Posterior cingulate gyrus (tissue), 11 donors: ENCODE data around the gene HJURP.

Source experiments
- DNase-seq, 10 donors: peaks; one replicate each; pipeline versions ENCODE4 v3.0.0 to v3.0.0-alpha.2; 2020 to 2021; ENCODE audit warnings: mixed read lengths in 3 of 10
- intact Hi-C: fragments of 100-400 bp; cut with DNase I; formaldehyde crosslinking; loops from one replicate; pipeline ENCODE4 v1.15.1; 2023

Gene HJURP

GRCh38 chr2:233817361-233817911 is 36.9 kb downstream of the HJURP start:
- intact Hi-C loops: no loop called here
- peak in 1 of 10 donors; percentile 72 for DNase-seq

GRCh38 chr2:233816771-233817170 is 37.6 kb downstream of the HJURP start:
- peak in 2 of 10 donors; percentile 16 to 51 for DNase-seq
- intact Hi-C loops: no loop called here

GRCh38 chr2:233816334-233816733 is 38.0 kb downstream of the HJURP start:
- DNase-seq: peak in 3 of 10 donors; percentile 2 to 25 (median 2)
- intact Hi-C loops: no loop called here

- intact Hi-C loops: no loop called here
- DNase-seq: no peak
These were observed 38.5 kb downstream of the HJURP start for GRCh38 chr2:233815861-233816260.

- DNase-seq: peak in 3 of 10 donors; percentile 8 to 56 (median 28)
- intact Hi-C loops: no loop called here
These were observed 40.1 kb downstream of the HJURP start for GRCh38 chr2:233814056-233814835.

- peak in 2 of 10 donors; percentile 11 to 46 for DNase-seq
- intact Hi-C loops: no loop called here
These were observed 40.9 kb downstream of the HJURP start for GRCh38 chr2:233813236-233814055.

GRCh38 chr2:233811732-233812131 is 42.6 kb downstream of the HJURP start:
- peak in 3 of 10 donors; percentile 1 to 73 (median 62) for DNase-seq
- intact Hi-C loops: no loop called here

GRCh38 chr2:233811087-233811486 is 43.2 kb downstream of the HJURP start:
- DNase-seq: peak in 2 of 10 donors; percentile 32 to 57
- intact Hi-C loops: no loop called here

GRCh38 chr2:233810385-233810784 is 44.0 kb downstream of the HJURP start:
- peak in 2 of 10 donors; percentile 12 to 20 for DNase-seq

GRCh38 chr2:233807966-233808935 is 46.1 kb downstream of the HJURP start:
- DNase-seq: peak in 1 of 10 donors; percentile 81
- intact Hi-C loops: no loop called here

More at GRCh38 chr2:233810385-233810784, 44.0 kb downstream of the HJURP start:
- intact Hi-C loops: no loop called here

GRCh38 chr2:233807215-233807865 is 47.0 kb downstream of the HJURP start:
- DNase-seq: peak in 2 of 10 donors; percentile 53 to 74
- intact Hi-C loops: no loop called here

GRCh38 chr2:233803994-233804393 is 50.3 kb downstream of the HJURP start:
- intact Hi-C loops: no loop called here

GRCh38 chr2:233803292-233803911 is 50.9 kb downstream of the HJURP start:
- intact Hi-C loops: no loop called here
- peak in 1 of 10 donors; percentile 16 for DNase-seq

More at GRCh38 chr2:233803994-233804393, 50.3 kb downstream of the HJURP start:
- DNase-seq: peak in 1 of 10 donors; percentile 46

- intact Hi-C loops: no loop called here
- DNase-seq: peak in 1 of 10 donors; percentile 48
These were observed 52.1 kb downstream of the HJURP start for GRCh38 chr2:233802132-233802815.

GRCh38 chr2:233801357-233802131 is 52.8 kb downstream of the HJURP start:
- intact Hi-C loops: no loop called here
- peak in 5 of 10 donors; percentile 13 to 89 (median 55) for DNase-seq

- DNase-seq: peak in 1 of 10 donors; percentile 2
- intact Hi-C loops: no loop called here
These were observed 54.1 kb downstream of the HJURP start for GRCh38 chr2:233800208-233800607.

GRCh38 chr2:233799716-233800115 is 54.6 kb downstream of the HJURP start:
- no peak for DNase-seq
- intact Hi-C loops: no loop called here
